Endothelial cell of umbilical vein (primary cell): ENCODE results near the gene SPACA7.

Experiments used
- EZH2 ChIP-seq: IDR thresholded peaks from 2 replicates; pipeline ENCODE4 v1.6.1; 2012; ENCODE audit warnings: borderline replicate concordance, low read depth, mild to moderate bottlenecking, moderate library complexity, low read length, inconsistent platforms; ENCODE audit not compliant: severe bottlenecking
- FOS ChIP-seq: IDR thresholded peaks from 2 replicates; pipeline ENCODE4 v1.6.1; 2011; ENCODE audit warnings: mild to moderate bottlenecking, low read length, moderate library complexity, borderline replicate concordance; ENCODE audit not compliant: insufficient read depth
- POLR2A ChIP-seq: IDR thresholded peaks from 2 replicates; pipeline ENCODE4 v1.6.1; 2012; ENCODE audit warnings: low read depth, mild to moderate bottlenecking, control low read depth, low read length
- POLR2AphosphoS5 ChIP-seq: IDR thresholded peaks from 2 replicates; pipeline ENCODE4 v1.6.1; 2012; ENCODE audit warnings: low read depth, mild to moderate bottlenecking, control low read depth, low read length, moderate library complexity; ENCODE audit not compliant: insufficient read depth
- TF ChIP-seq, protein P1 (sequence below): IDR thresholded peaks from 2 replicates; pipeline ENCODE4 v1.6.1; 2011; ENCODE audit not compliant: insufficient read depth, insufficient read length
- TF ChIP-seq, protein P2 (sequence below), 2 donors: IDR thresholded peaks; 1 replicate in 1 of 2; 2 replicates in 1 of 2; pipeline ENCODE4 v1.5.1; 2011; ENCODE audit warnings: low read length in 2 of 2, mild to moderate bottlenecking in 2 of 2, moderate library complexity in 2 of 2, control low read depth in 1 of 2, inconsistent platforms in 1 of 2, low read depth in 1 of 2; ENCODE audit not compliant: insufficient read depth in 1 of 2; ENCODE audit errors: extremely low read depth in 1 of 2

DNA sequence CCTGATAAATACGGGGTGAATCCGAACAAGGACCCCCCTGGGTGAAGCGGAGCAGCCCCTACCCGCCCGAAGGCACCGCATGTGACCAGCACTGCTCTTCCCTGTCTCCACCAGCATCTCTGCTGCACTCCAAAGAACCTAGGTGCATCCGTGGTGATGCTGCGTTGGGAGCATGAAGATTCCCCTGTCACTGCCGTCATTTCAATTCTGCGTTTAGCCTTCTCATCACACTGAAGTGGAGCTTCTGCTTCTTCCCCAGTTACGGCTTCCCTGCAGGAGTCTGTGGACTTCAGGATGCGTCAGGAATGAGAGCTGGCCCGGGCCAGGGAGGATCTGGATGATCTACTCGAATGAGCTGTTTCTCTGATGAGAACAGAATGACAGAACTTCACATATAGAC is 47.9 kb downstream of the SPACA7 start:
- no peak for TF ChIP-seq EZH2
- no peak for TF ChIP-seq FOS
- TF ChIP-seq, protein P1, sequence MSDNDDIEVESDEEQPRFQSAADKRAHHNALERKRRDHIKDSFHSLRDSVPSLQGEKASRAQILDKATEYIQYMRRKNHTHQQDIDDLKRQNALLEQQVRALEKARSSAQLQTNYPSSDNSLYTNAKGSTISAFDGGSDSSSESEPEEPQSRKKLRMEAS, result no peak
- TF ChIP-seq, protein P2, sequence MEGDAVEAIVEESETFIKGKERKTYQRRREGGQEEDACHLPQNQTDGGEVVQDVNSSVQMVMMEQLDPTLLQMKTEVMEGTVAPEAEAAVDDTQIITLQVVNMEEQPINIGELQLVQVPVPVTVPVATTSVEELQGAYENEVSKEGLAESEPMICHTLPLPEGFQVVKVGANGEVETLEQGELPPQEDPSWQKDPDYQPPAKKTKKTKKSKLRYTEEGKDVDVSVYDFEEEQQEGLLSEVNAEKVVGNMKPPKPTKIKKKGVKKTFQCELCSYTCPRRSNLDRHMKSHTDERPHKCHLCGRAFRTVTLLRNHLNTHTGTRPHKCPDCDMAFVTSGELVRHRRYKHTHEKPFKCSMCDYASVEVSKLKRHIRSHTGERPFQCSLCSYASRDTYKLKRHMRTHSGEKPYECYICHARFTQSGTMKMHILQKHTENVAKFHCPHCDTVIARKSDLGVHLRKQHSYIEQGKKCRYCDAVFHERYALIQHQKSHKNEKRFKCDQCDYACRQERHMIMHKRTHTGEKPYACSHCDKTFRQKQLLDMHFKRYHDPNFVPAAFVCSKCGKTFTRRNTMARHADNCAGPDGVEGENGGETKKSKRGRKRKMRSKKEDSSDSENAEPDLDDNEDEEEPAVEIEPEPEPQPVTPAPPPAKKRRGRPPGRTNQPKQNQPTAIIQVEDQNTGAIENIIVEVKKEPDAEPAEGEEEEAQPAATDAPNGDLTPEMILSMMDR (IDR thresholded peaks at IDR 0.05; ENCODE audit: extremely low read depth in 1 of 2, insufficient read depth in 1 of 2, low read depth in 1 of 2, low read length in 2 of 2), result no peak
- TF ChIP-seq POLR2AphosphoS5, result no peak
- no peak for TF ChIP-seq POLR2A
